ELF-1 (cell line): ENCODE measurements around the gene LIF.
"Not testable (repeated sequence)": the region's sequence is repeated elsewhere in the genome, so short reads cannot be mapped to it uniquely, and the experiment has no call there.

Experiments used
- DNase-seq: peaks from one replicate; pipeline ENCODE4 v3.0.0-alpha.2; 2016; ENCODE audit warnings: low read depth, low spot score

LIF gene

GRCh38 chr22:30226192-30226832 is 20.2 kb downstream of the LIF start:
- peak; percentile 52 for DNase-seq

- DNase-seq = no peak
Measured at GRCh38 chr22:30225220-30225927, 21.2 kb downstream of the LIF start.

- peak; percentile 79 for DNase-seq
Measured at GRCh38 chr22:30224161-30224857, 22.2 kb downstream of the LIF start.

- no peak for DNase-seq
Measured at GRCh38 chr22:30223303-30223702, 23.3 kb downstream of the LIF start.

GRCh38 chr22:30222321-30222720 is 24.2 kb downstream of the LIF start:
- no peak for DNase-seq

- no peak for DNase-seq
Measured at GRCh38 chr22:30221121-30221992, 25.2 kb downstream of the LIF start.

- DNase-seq = no peak
Measured at GRCh38 chr22:30220338-30221012, 26.1 kb downstream of the LIF start.

- DNase-seq = no peak
Measured at GRCh38 chr22:30219668-30220278, 26.8 kb downstream of the LIF start.

GRCh38 chr22:30219049-30219654 is 27.4 kb downstream of the LIF start:
- DNase-seq = no peak

GRCh38 chr22:30217698-30218560 is 28.6 kb downstream of the LIF start:
- DNase-seq = no peak

- DNase-seq = no peak
Measured at GRCh38 chr22:30216710-30217109, 29.8 kb downstream of the LIF start.

- not testable (repeated sequence) for DNase-seq
Measured at GRCh38 chr22:30216272-30216671, 30.3 kb downstream of the LIF start.

GRCh38 chr22:30214703-30215407 is 31.7 kb downstream of the LIF start:
- no peak for DNase-seq

- no peak for DNase-seq
Measured at GRCh38 chr22:30212996-30213441, 33.5 kb downstream of the LIF start.

- no peak for DNase-seq
Measured at GRCh38 chr22:30212363-30212995, 34.1 kb downstream of the LIF start.

GRCh38 chr22:30211124-30211820 is 35.3 kb downstream of the LIF start:
- no peak for DNase-seq

- DNase-seq = peak; percentile 72
Measured at GRCh38 chr22:30210235-30210909, 36.2 kb downstream of the LIF start.
